Gastroesophageal sphincter (tissue), 3 donors: ENCODE data around the gene TRAPPC3L.

Source experiments
- CTCF ChIP-seq, 4 experiments: fragments of 200-600 bp in 2 of 4; fragments of 450-650 bp in 2 of 4; sonication (generic) in 1 of 4; IDR thresholded peaks; one replicate each; pipeline ENCODE4 v1.5.1; 2017 to 2019; ENCODE audit warnings: antibody characterized with exemption in 4 of 4, mild to moderate bottlenecking in 2 of 4, moderate library complexity in 2 of 4
- POLR2A ChIP-seq, 2 donors: fragments of 450-650 bp; IDR thresholded peaks; one replicate each; pipeline ENCODE4 v1.6.1; 2017; ENCODE audit warnings: antibody characterized with exemption in 2 of 2, mild to moderate bottlenecking in 2 of 2, moderate library complexity in 1 of 2
- POLR2AphosphoS5 ChIP-seq: sonication (generic); formaldehyde crosslinking; IDR thresholded peaks from one replicate; pipeline ENCODE4 v1.6.1; 2017; ENCODE audit warnings: antibody characterized with exemption

GRCh38 chr6:116475141-116475540, 70.3 kb downstream of the TRAPPC3L start:
- TF ChIP-seq CTCF (IDR thresholded peaks at IDR 0.05): no peak
- TF ChIP-seq POLR2AphosphoS5: no peak
- TF ChIP-seq POLR2A (IDR thresholded peaks at IDR 0.05): no peak
